Stimulated activated memory B cell treated with anti-CD40 and anti-IgM and Interleukin-4, amounts not matched to agents 10 μg/mL and 1 μg/mL and 100 μg/mL, for 72 hours (primary cell): ENCODE results near the gene THSD7A.

Experiments used
- ATAC-seq: fragments of 150-1000 bp; cut with Tn5 transposase; 2 replicates; pipeline ENCODE4 v1.10.0; 2021
- H3K27ac Mint-ChIP-seq: one replicate; pipeline ENCODE4 v1.8.0; 2022; ENCODE audit warnings: mild to moderate bottlenecking, mixed read lengths
- H3K27me3 Mint-ChIP-seq: one replicate; pipeline ENCODE4 v1.8.0; 2022; ENCODE audit warnings: mixed read lengths
- H3K36me3 Mint-ChIP-seq: one replicate; pipeline ENCODE4 v1.8.0; 2022; ENCODE audit warnings: mixed read lengths
- H3K4me1 Mint-ChIP-seq: one replicate; pipeline ENCODE4 v1.8.0; 2022; ENCODE audit warnings: mixed read lengths
- H3K4me3 Mint-ChIP-seq: one replicate; pipeline ENCODE4 v1.8.0; 2022; ENCODE audit warnings: mild to moderate bottlenecking, moderate library complexity, mixed read lengths
- H3K9me3 Mint-ChIP-seq: one replicate; pipeline ENCODE4 v1.8.0; 2022; ENCODE audit warnings: mixed read lengths

Gene THSD7A

DNA sequence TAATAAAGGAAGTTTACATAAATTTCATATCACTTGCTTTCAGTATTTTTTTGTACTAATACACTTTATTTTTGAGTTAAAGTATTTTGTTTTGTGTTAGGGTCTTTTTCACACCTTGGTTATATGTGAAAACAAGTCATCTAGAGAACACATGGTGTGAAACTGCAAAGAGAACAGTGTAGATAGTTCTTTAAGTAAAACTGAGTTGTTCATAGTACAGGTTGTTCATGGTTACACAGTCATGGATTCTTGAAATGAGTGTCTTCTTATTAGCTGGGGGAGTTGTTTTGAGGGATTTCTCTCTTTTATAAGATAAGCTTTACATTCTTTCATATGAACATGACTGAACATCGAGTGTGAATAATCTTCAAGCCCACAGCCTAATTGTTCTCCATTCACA is 244.2 kb downstream of the THSD7A start:
- Mint-ChIP-seq H3K4me3 (no peak overlapping the region), H3K36me3 (no peaks in the 10 kb centered on the region), H3K4me1 (no peaks in the 10 kb centered on the region), H3K9me3 (no peaks in the 10 kb centered on the region), H3K27me3 (no peaks in the 10 kb centered on the region), H3K27ac (no peak overlapping the region)
- no peak for ATAC-seq

DNA sequence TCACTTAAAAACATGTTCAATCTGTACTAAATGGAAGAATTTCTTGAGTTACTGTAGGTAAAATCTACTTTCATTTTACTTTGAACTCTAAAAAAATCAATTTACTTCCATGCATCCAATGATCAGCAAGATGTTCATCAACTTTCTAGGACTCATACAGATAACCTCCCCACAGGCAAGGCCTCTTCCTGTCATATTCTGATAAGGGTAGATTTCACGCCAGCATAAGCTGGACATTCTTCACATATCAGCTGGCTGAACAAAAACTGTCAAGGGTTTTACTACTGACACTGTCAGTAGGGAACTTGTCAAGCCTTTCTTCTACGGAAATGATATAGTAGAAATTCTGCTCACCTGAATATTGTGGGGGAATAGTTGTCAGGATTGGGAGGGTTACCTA is 244.9 kb downstream of the THSD7A start:
- Mint-ChIP-seq H3K27ac (no peak overlapping the region), H3K27me3 (no peaks in the 10 kb centered on the region), H3K9me3 (no peaks in the 10 kb centered on the region), H3K4me1 (no peaks in the 10 kb centered on the region), H3K4me3 (no peak overlapping the region), H3K36me3 (no peaks in the 10 kb centered on the region)
- no peak for ATAC-seq

DNA sequence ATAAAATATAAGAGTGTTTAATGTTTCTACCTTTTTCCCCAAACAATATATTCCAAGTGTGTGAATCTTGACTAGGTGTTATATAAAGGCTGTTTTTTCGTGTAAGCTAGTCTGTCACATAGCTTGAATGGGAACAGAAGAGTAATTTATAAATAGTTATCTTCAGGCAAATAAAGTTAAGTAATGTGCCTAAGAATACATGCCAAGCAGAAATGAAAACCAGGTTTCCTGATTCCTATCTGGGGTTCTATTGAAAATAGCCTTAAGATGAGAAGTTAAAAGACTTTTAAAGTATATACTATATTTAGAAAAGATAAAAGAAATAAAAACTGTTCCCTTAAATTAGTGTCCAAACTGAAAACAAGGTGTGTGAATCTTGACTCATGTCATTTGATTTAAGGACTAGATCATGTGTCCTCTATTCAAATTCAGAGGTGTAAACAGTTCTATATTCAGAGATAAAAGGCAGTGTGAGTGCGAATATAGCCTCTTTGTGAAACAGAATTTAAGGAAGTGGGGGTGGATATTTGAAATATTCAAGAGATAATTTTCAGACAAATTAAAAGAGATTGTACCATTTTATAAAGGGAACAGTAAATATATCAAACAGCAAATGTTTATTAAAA is 247.5 kb downstream of the THSD7A start:
- H3K4me3 Mint-ChIP-seq: no peak overlapping the region

GRCh38 chr7:11579141-11579540 is 252.9 kb downstream of the THSD7A start:
- H3K27ac Mint-ChIP-seq: no peak overlapping the region
- no peak overlapping the region for H3K4me3 Mint-ChIP-seq
- no peaks in the 10 kb centered on the region for H3K27me3 Mint-ChIP-seq
- H3K36me3 Mint-ChIP-seq: no peaks in the 10 kb centered on the region
- no peaks in the 10 kb centered on the region for H3K4me1 Mint-ChIP-seq
- no peaks in the 10 kb centered on the region for H3K9me3 Mint-ChIP-seq
- no peak for ATAC-seq

More for the DNA sequence above, 247.5 kb downstream of the THSD7A start:
- H3K9me3 Mint-ChIP-seq: no peaks in the 10 kb centered on the region
- no peaks in the 10 kb centered on the region for H3K4me1 Mint-ChIP-seq
- ATAC-seq: no peak
- no peaks in the 10 kb centered on the region for H3K36me3 Mint-ChIP-seq
- H3K27me3 Mint-ChIP-seq: no peaks in the 10 kb centered on the region
- no peak overlapping the region for H3K27ac Mint-ChIP-seq

DNA sequence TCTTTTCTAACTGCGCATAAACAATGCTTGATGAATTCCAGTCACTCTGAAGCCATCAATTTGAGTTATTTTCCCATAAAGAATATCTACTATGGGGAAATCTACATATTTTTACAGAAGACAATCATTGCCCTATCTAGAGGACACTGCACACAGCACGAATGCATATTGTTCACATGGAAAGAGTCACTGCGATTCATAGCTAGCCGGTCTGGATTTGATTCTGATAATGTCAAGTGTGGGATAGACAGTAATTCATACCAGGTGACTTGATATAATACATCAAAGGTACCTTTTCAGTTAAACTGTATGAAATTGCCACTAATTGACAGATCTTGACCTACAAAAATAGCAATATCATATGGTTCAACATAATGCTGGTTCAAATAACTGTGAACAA is 255.7 kb downstream of the THSD7A start:
- H3K27me3 Mint-ChIP-seq: no peaks in the 10 kb centered on the region
- H3K4me3 Mint-ChIP-seq: no peak overlapping the region
- no peak overlapping the region for H3K27ac Mint-ChIP-seq
- H3K36me3 Mint-ChIP-seq: no peaks in the 10 kb centered on the region
- H3K4me1 Mint-ChIP-seq: no peaks in the 10 kb centered on the region
- ATAC-seq: no peak
- H3K9me3 Mint-ChIP-seq: no peaks in the 10 kb centered on the region

DNA sequence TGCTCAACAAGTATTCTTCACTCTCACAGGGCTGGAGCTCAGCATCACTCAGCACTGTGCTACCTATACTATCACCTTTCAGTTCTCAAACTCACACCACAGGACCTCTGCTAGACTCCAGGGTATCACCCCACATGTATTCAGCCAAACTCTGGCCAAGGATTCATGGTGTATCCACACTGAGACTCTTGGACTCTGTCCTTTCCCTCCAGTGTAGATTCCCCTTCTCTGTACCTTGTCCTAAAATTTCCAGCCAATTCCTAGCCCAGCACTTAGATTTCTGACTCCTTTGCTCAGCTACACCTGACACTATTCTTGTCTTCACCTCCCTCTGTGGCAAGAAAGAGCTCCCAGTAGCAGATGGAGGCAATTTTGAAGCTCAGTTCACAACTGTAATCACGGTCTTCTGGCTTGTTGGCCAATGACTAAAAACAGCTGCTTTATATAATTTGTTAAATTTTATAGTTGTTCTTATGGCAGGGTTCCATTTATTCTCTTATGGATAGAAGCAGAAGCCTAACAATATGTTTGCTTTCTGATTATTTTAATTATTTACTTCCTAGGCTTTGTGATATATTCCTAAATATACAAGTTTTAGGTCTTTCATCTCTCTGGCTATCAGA is 258.8 kb downstream of the THSD7A start:
- Mint-ChIP-seq H3K9me3 (no peaks in the 10 kb centered on the region), H3K36me3 (no peaks in the 10 kb centered on the region), H3K4me3 (no peak overlapping the region), H3K27me3 (no peaks in the 10 kb centered on the region), H3K27ac (no peak overlapping the region), H3K4me1 (no peaks in the 10 kb centered on the region)
- no peak for ATAC-seq

DNA sequence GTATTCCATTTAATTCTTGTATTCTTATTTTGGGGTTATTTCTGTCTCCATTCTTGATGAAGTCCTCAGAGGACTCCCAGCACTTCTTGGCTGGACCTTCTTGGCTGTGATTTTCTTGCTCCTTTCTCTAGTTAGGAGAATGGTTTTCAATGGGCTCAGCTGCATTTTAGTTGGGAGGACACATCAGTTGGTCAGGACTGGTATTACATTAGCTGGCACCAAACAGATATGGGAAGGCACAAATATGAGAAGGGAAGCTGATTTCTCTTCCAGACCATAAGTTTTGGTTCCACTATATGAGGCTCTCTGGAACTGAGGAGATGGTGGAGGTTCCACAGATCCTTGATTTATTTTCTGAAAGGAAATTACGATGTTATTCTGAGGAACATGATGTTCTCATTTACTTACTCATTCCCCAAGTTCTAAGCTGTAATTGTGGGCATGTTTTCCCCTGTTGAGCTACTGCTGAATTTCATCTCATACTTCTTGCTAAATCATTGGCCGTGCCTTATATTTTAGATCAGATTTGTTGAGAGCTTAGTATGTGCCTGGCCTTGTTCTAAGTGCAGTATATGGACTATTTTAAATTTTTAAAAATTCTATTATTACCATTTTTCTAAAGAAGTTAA is 261.0 kb downstream of the THSD7A start:
- peaks cover 3% of the 10 kb centered on the region for H3K9me3 Mint-ChIP-seq
- no peaks in the 10 kb centered on the region for H3K4me1 Mint-ChIP-seq
- no peaks in the 10 kb centered on the region for H3K36me3 Mint-ChIP-seq
- ATAC-seq: no peak
- no peaks in the 10 kb centered on the region for H3K27me3 Mint-ChIP-seq
- H3K4me3 Mint-ChIP-seq: no peak overlapping the region
- no peak overlapping the region for H3K27ac Mint-ChIP-seq

DNA sequence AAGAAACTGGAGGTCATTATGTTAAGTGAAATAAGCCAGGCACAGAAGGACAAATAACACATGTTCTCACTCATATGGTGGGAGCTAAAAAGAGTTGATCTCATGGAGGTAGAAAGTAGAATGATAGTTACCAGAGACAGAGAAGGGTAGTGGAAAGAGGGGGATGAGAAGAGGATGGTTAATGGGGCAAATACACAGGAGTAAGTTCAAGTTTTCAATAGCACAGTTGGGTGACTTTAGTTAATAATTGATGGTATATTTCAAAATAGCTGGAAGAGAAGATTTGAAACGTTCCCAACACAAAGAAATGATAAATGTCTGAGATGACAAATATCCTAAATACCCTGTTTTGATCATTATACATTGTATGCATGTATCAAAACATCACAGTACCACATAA is 261.8 kb downstream of the THSD7A start:
- ATAC-seq: no peak
- Mint-ChIP-seq H3K9me3 (peaks cover 3% of the 10 kb centered on the region), H3K27me3 (no peaks in the 10 kb centered on the region), H3K36me3 (no peaks in the 10 kb centered on the region), H3K4me3 (no peak overlapping the region), H3K27ac (no peak overlapping the region), H3K4me1 (no peaks in the 10 kb centered on the region)

GRCh38 chr7:11567571-11567970 is 264.4 kb downstream of the THSD7A start:
- Mint-ChIP-seq H3K4me3 (no peak overlapping the region), H3K27me3 (no peaks in the 10 kb centered on the region), H3K36me3 (no peaks in the 10 kb centered on the region), H3K27ac (no peak overlapping the region), H3K4me1 (no peaks in the 10 kb centered on the region), H3K9me3 (peaks cover 3% of the 10 kb centered on the region)
- no peak for ATAC-seq

GRCh38 chr7:11557627-11558026 is 274.4 kb downstream of the THSD7A start:
- H3K4me1 Mint-ChIP-seq: no peaks in the 10 kb centered on the region
- H3K9me3 Mint-ChIP-seq: peaks cover 6% of the 10 kb centered on the region
- H3K27me3 Mint-ChIP-seq: no peaks in the 10 kb centered on the region
- no peak for ATAC-seq
- H3K27ac Mint-ChIP-seq: no peak overlapping the region
- no peaks in the 10 kb centered on the region for H3K36me3 Mint-ChIP-seq
- H3K4me3 Mint-ChIP-seq: no peak overlapping the region

GRCh38 chr7:11552676-11553296 is 279.2 kb downstream of the THSD7A start:
- H3K4me3 Mint-ChIP-seq: no peak overlapping the region
- no peaks in the 10 kb centered on the region for H3K36me3 Mint-ChIP-seq
- no peak overlapping the region for H3K27ac Mint-ChIP-seq
- ATAC-seq: no peak
- no peaks in the 10 kb centered on the region for H3K27me3 Mint-ChIP-seq
- H3K4me1 Mint-ChIP-seq: no peaks in the 10 kb centered on the region
- peaks cover 4% of the 10 kb centered on the region for H3K9me3 Mint-ChIP-seq

DNA sequence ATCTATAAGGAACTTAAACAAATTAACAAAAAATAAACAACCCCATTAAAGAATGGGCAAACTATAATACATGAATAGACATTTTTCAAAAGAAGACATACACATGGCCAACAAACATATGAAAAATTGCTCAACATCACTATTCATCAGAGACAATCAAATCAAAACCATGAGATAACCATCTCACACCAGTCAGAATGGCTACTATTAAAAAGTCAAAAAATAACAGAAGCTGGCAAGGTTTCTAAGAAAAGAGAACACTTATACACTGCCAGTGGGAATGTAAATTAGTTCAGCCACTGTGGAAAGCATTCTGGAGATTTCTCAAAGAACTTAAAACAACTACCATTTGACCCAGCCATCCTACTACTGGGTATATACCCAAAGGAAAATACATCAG is 280.5 kb downstream of the THSD7A start:
- no peak for ATAC-seq
- H3K4me3 Mint-ChIP-seq: no peak overlapping the region
- H3K4me1 Mint-ChIP-seq: no peaks in the 10 kb centered on the region
- no peaks in the 10 kb centered on the region for H3K27me3 Mint-ChIP-seq
- no peaks in the 10 kb centered on the region for H3K36me3 Mint-ChIP-seq
- no peak overlapping the region for H3K27ac Mint-ChIP-seq
- H3K9me3 Mint-ChIP-seq: peaks cover 3% of the 10 kb centered on the region

DNA sequence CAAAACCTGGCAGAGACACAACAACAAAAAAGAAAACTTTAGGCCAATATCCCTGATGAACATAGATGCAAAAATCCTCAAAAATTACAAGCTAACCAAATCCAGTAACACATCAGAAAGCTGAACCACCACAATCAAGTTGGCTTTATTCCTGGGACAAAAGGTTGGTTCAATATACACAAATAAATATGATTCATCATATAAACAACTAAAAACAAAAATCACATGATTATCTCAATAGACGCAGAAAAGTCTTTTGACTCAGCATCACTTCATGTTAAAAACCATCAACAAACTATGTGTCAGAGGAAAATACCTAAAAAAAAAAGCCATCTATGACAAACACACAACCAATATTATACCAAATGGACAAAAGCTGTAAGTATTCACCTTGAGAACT is 283.5 kb downstream of the THSD7A start:
- Mint-ChIP-seq H3K9me3 (peaks cover 6% of the 10 kb centered on the region), H3K36me3 (no peaks in the 10 kb centered on the region), H3K27me3 (no peaks in the 10 kb centered on the region), H3K4me3 (no peak overlapping the region), H3K4me1 (no peaks in the 10 kb centered on the region), H3K27ac (no peak overlapping the region)
- ATAC-seq: no peak

- H3K27ac Mint-ChIP-seq: no peak overlapping the region
- H3K9me3 Mint-ChIP-seq: peaks cover 5% of the 10 kb centered on the region
- H3K4me1 Mint-ChIP-seq: no peaks in the 10 kb centered on the region
- ATAC-seq: no peak
- H3K36me3 Mint-ChIP-seq: no peaks in the 10 kb centered on the region
- H3K27me3 Mint-ChIP-seq: no peaks in the 10 kb centered on the region
- H3K4me3 Mint-ChIP-seq: no peak overlapping the region
Measured at GRCh38 chr7:11541330-11541729, 290.7 kb downstream of the THSD7A start.

- H3K4me3 Mint-ChIP-seq: no peak overlapping the region
- no peak for ATAC-seq
Measured at GRCh38 chr7:11540271-11540761, 291.7 kb downstream of the THSD7A start.

GRCh38 chr7:11539853-11540252 is 292.1 kb downstream of the THSD7A start:
- Mint-ChIP-seq H3K27me3 (no peaks in the 10 kb centered on the region), H3K27ac (no peak overlapping the region), H3K4me3 (no peak overlapping the region), H3K9me3 (peaks cover 2% of the 10 kb centered on the region), H3K36me3 (no peaks in the 10 kb centered on the region), H3K4me1 (no peaks in the 10 kb centered on the region)
- ATAC-seq: no peak

More at GRCh38 chr7:11540271-11540761, 291.7 kb downstream of the THSD7A start:
- no peak overlapping the region for H3K27ac Mint-ChIP-seq
- no peaks in the 10 kb centered on the region for H3K27me3 Mint-ChIP-seq
- H3K9me3 Mint-ChIP-seq: peaks cover 2% of the 10 kb centered on the region
- H3K4me1 Mint-ChIP-seq: no peaks in the 10 kb centered on the region
- H3K36me3 Mint-ChIP-seq: no peaks in the 10 kb centered on the region
